A673 (cell line): ENCODE data around the gene TP53I11. TPM values are rescaled to one million over a fixed set of nuclear protein-coding genes. Genes with fewer than 3 reads are reported as not detected.

Source experiments
- BruUV-seq: library from RNA; stranded (reverse); fragments of 400-500 nt; replicated peaks from 2 replicates; lab custom pipeline; 2021; lab: Mats Ljungman, UMichigan
- CTCF ChIA-PET: fragments of 300-600 bp; sonication (Branson Sonifier 250); formaldehyde crosslinking; loops from one replicate; lab custom pipeline; 2022; ENCODE audit warnings: antibody characterized with exemption; lab: Charles Lee
- POLR2A ChIA-PET: fragments of 300-600 bp; sonication (Branson Sonifier 250); formaldehyde crosslinking; loops from one replicate; lab custom pipeline; 2022; ENCODE audit warnings: antibody characterized with exemption; ENCODE audit not compliant: low non-redundant PET; lab: Charles Lee
- DNase-seq: peaks from one replicate; pipeline ENCODE4 v3.0.0-alpha.2; 2015; ENCODE audit warnings: low spot score
- H3K27ac ChIP-seq: fragments of 200-600 bp; sonication (generic); 2 replicates; pipeline ENCODE4 v1.5.1; 2016; ENCODE audit warnings: mixed run types, low read depth, mild to moderate bottlenecking, mixed read lengths, antibody characterized with exemption, low read length; ENCODE audit not compliant: poor library complexity, severe bottlenecking
- H3K27me3 ChIP-seq: fragments of 200-600 bp; sonication (generic); replicated peaks from 2 replicates; pipeline ENCODE4 v1.6.1; 2017; ENCODE audit warnings: mixed run types, low read depth, mild to moderate bottlenecking, mixed read lengths, antibody characterized with exemption, low read length; ENCODE audit not compliant: insufficient read depth, poor library complexity
- H3K36me3 ChIP-seq: fragments of 200-600 bp; sonication (generic); 2 replicates; pipeline ENCODE4 v1.6.1; 2016; ENCODE audit warnings: mixed run types, mild to moderate bottlenecking, mixed read lengths, antibody characterized with exemption, low read length; ENCODE audit not compliant: insufficient read depth, poor library complexity, severe bottlenecking
- H3K4me1 ChIP-seq: fragments of 200-600 bp; sonication (generic); 2 replicates; pipeline ENCODE4 v1.6.1; 2017; ENCODE audit warnings: mixed run types, mild to moderate bottlenecking, mixed read lengths, antibody characterized with exemption, low read length; ENCODE audit not compliant: insufficient read depth, poor library complexity, severe bottlenecking
- H3K4me3 ChIP-seq: fragments of 200-600 bp; sonication (generic); 2 replicates; pipeline ENCODE4 v1.5.1; 2016; ENCODE audit warnings: low read depth, mixed run types, mild to moderate bottlenecking, mixed read lengths, low read length; ENCODE audit not compliant: poor library complexity, severe bottlenecking
- H3K9me3 ChIP-seq: fragments of 200-600 bp; sonication (generic); 2 replicates; pipeline ENCODE4 v1.6.1; 2016; ENCODE audit warnings: mixed run types, low read depth, mild to moderate bottlenecking, mixed read lengths, antibody characterized with exemption, low read length; ENCODE audit not compliant: poor library complexity, severe bottlenecking
- EZH2 ChIP-seq: fragments of 200-600 bp; sonication (generic); IDR thresholded peaks from 2 replicates; pipeline ENCODE4 v1.6.1; 2017; ENCODE audit warnings: borderline replicate concordance, low read depth, mild to moderate bottlenecking, mixed read lengths, antibody characterized with exemption, low read length; ENCODE audit not compliant: poor library complexity, severe bottlenecking
- intact Hi-C: fragments of 100-400 bp; cut with micrococcal nuclease; formaldehyde crosslinking; loops from one replicate; pipeline ENCODE4 v1.10.0; 2022; ENCODE audit not compliant: unreplicated experiment
- total RNA-seq: library from RNA; stranded (reverse); gene quantifications from 2 replicates; pipeline ENCODE4 v1.2.3, GENCODE V29; 2021
- TF ChIP-seq, protein P1 (sequence below): fragments of 300-800, 200-600 bp; sonication (generic); conservative IDR thresholded peaks from 2 replicates; pipeline ENCODE4 v1.5.1; 2017; ENCODE audit warnings: low read depth, mild to moderate bottlenecking, antibody characterized with exemption, low read length, moderate library complexity, mixed read lengths

Gene TP53I11
- total RNA-seq, 1 experiment from 2014 or later = 52.0 TPM

DNA sequence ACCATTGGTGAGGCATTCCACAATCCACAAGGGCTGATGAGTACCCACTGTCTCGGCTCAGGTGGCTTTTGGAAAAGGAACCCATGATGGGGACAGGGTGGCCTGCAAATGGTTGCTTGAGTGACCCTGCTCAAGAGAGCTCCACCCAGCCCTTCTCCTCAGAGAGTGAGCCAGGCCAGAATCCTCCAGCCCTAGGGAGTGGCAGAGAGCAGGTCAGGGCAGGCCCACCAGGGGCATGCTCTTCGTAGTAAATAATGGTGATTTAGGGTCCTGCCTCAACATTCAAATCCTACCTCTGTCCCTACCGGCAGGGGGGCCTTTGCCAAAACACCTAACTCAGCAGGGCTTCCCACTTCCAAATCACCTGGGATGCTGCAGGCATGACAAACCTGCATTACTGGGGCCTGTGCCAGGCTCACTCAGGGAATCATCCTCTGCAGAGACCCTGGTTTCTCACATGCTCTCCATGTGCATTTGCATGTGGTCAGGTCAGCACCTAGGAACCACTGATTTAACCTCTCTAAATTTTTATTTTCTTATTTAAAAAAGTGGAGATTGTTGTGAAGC is 17.3 kb upstream of the TP53I11 start:
- no peak overlapping the region for H3K27ac ChIP-seq
- no peak for DNase-seq
- POLR2A ChIA-PET = no interaction called here
- CTCF ChIA-PET = no interaction called here
- no peaks in the 10 kb centered on the region for H3K9me3 ChIP-seq
- TF ChIP-seq EZH2 = no peak
- TF ChIP-seq, protein P1, sequence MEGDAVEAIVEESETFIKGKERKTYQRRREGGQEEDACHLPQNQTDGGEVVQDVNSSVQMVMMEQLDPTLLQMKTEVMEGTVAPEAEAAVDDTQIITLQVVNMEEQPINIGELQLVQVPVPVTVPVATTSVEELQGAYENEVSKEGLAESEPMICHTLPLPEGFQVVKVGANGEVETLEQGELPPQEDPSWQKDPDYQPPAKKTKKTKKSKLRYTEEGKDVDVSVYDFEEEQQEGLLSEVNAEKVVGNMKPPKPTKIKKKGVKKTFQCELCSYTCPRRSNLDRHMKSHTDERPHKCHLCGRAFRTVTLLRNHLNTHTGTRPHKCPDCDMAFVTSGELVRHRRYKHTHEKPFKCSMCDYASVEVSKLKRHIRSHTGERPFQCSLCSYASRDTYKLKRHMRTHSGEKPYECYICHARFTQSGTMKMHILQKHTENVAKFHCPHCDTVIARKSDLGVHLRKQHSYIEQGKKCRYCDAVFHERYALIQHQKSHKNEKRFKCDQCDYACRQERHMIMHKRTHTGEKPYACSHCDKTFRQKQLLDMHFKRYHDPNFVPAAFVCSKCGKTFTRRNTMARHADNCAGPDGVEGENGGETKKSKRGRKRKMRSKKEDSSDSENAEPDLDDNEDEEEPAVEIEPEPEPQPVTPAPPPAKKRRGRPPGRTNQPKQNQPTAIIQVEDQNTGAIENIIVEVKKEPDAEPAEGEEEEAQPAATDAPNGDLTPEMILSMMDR = no peak
- no peaks in the 10 kb centered on the region for H3K36me3 ChIP-seq
- no peaks in the 10 kb centered on the region for H3K27me3 ChIP-seq
- intact Hi-C loops = no loop called here
- no peaks in the 10 kb centered on the region for H3K4me1 ChIP-seq
- BruUV-seq = no TSS peak
- no peak overlapping the region for H3K4me3 ChIP-seq

DNA sequence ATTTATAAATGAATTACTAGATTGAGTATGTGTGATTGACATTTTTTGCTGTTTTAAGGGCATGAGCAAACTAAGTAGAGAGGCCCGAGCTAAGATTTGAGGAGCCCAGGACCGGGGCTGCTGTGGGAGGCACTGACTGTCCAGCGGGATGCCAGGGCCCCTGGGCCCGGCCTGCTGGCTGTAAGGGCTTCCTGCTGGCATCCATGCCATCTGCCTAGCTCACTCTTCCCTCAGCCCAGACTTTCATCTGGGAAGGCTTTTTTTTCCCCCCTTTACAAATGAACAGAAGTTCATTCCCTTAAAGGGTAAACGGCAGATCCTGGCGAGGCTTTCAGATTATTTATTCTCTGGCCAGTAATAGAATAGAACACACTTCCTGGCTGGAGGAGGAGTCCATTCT is 16.0 kb upstream of the TP53I11 start:
- CTCF ChIA-PET = no interaction called here
- BruUV-seq = no TSS peak
- POLR2A ChIA-PET = no interaction called here

DNA sequence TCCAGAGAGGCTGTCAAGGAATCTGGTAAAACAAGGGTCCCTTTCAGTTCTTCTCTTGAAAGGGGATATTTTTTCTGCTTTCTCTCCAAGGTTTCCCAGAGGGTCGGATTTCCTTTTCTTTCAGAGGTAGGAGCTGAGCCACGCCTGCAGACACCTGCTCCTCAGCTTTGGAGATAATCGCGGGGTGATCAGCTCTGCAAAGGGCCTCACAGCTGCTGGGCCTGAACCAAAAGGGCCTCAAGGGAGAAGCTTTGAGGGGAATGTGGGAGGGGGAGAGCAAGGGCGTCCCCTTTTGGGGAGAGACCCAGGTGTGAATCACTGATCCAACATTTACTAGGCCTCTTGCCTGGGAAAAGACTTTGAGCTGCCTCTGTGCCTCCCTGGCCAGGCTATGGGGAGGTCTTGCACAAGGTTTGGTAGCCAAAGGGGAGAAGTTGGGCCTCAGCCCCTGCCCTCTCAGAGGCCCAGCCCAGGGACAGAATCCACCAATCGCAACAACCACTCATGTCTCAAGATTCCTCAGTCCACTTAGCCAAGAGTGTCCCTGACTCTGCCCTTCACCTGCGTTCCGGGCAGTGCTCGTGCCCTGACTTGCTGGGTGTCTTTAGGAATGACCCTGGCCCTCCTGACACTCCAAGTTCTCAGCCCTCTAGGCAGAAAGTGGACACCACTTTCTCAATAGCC is 14.0 kb upstream of the TP53I11 start:
- no peaks in the 10 kb centered on the region for H3K36me3 ChIP-seq
- no peak overlapping the region for H3K27ac ChIP-seq
- CTCF ChIA-PET = interaction anchor here (0.8 kb wide), 1 partner anchor 28 kb away, joined by 3 read pairs; no protein-coding TSS in a partner anchor
- peaks cover 7% of the 10 kb centered on the region for H3K4me1 ChIP-seq
- TF ChIP-seq, protein P1 = no peak
- TF ChIP-seq EZH2 = no peak
- H3K9me3 ChIP-seq = no peaks in the 10 kb centered on the region
- POLR2A ChIA-PET = no interaction called here
- no TSS peak for BruUV-seq
- DNase-seq = no peak
- intact Hi-C loops = no loop called here
- no peaks in the 10 kb centered on the region for H3K27me3 ChIP-seq
- no peak overlapping the region for H3K4me3 ChIP-seq

More for the DNA sequence above, 16.0 kb upstream of the TP53I11 start:
- no peak for DNase-seq
- no peaks in the 10 kb centered on the region for H3K4me1 ChIP-seq
- no peaks in the 10 kb centered on the region for H3K36me3 ChIP-seq
- H3K4me3 ChIP-seq = no peak overlapping the region
- no peak for TF ChIP-seq EZH2
- TF ChIP-seq, protein P1 = no peak
- no peak overlapping the region for H3K27ac ChIP-seq
- H3K27me3 ChIP-seq = no peaks in the 10 kb centered on the region
- H3K9me3 ChIP-seq = no peaks in the 10 kb centered on the region
- intact Hi-C loops = no loop called here
